NCI-H2196 treated with DMSO at 0.1 percent for 48 hours (cell line): Measurements from ENCODE around the gene NT5DC2.

Source experiments
- DNase-seq: peaks from one replicate; lab custom pipeline; 2025; ENCODE audit not compliant: unreplicated experiment; lab: John Stamatoyannopoulos, UW

Gene NT5DC2

DNA sequence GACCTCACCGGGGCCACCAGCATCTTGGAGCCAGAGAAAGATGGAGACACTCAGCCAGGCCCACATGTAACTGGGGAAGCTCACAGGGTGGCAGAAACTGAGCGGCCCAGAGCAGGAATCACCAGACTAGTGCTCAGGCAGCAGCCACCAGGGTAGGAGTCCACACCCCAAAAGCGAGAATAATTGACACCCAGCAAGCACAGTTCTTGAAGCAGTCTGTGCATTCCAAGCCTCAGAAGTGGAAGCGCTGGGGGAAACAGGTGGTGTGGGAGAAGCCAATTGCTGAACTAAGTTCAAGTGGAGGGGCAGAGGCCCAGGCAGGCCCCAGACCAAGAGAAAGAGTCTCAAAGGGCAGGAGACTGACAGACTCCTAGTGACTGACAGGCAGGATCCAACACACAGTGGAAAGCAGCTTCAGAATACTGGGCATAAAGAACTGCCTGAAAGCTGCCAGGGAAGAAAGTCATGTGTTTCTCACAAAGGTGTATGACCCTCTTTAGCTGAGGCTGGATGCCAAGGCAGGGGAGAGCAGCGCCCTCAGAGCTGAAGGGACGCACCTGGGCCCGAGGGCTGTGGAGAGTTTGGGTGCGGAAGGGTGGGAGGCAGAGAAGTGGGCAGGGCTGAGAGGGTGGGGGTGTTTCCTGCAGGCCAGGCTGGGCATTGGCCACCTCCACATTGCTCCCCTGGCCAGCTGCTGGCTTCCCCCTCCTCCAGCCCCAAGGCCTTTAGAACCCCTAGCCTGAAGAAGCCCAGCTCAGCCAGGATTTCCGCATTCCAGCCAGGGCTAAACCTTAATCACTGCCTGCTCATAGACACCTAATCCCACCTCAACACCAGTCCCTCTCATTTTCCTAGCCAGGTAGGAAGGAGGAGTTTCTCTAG lies 7.7 kb downstream of the NT5DC2 start:
- no peak for DNase-seq

DNA sequence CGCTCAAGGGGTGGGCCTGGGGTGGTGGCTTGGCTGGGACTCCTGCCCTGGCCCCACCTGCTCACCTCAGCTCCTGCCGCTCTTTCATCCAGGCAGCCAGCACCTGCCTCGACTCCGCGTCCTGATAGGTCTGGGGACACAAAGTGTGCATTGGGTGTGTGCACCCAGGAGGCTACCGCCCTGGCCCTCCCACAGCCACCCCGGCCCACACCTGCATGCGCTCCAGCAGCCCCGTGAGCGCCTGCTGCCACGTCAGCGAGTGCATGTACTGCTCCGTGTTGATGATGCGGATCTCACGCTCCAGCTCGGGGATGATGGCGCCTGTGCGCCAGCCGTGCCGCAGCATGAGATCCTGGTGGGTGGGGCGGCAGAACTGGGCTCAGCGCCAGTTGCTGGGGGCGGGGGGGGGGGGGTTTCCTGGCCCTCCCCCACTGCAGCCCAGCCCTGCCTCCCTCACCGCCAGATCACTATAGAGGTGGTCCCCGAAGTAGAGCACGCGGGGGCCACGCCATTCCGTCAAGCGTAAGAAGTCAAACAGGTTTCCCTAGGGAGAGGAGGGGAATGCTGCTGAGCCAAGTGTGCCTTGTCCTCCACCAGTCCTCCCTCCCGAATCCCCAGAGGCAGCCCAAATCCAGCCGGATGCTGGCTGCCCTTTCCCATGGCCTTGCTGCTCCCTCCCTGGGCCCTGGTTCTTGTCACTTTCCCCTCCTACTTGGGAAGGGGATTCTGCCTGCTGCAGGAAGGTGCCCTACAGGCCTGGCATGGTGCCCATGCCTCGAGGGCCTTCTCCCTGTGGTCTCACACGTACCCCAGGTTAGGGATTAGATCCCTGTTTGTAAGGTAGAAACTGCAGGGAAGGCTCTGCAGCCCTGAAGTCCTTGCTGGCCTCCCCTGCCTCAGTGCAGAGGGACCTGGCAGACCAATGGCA lies 8.6 kb downstream of the NT5DC2 start:
- DNase-seq, result no peak

DNA sequence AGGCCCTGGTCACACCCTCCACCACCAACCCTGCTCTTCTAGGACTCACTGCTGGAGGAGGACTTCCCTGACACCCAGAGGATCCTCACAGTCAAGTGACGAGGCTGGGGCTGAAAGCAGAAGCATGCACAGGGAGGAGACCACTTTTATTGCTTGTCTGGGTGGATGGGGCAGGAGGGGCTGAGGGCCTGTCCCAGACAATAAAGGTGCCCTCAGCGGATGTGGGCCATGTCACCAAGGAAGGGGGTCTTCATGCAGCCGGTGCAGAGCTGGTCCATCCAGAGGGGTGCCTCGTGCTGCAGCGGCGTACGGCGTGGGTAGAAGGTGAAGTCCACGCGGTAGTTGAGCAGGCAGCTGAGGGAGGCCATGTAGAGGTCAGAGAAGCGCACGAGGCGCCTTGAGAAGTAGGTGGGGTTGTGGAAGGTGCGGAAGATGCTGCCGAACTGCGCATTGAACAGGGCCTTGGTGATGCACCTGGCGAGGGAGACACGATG lies 9.4 kb downstream of the NT5DC2 start:
- DNase-seq, result no peak

DNA sequence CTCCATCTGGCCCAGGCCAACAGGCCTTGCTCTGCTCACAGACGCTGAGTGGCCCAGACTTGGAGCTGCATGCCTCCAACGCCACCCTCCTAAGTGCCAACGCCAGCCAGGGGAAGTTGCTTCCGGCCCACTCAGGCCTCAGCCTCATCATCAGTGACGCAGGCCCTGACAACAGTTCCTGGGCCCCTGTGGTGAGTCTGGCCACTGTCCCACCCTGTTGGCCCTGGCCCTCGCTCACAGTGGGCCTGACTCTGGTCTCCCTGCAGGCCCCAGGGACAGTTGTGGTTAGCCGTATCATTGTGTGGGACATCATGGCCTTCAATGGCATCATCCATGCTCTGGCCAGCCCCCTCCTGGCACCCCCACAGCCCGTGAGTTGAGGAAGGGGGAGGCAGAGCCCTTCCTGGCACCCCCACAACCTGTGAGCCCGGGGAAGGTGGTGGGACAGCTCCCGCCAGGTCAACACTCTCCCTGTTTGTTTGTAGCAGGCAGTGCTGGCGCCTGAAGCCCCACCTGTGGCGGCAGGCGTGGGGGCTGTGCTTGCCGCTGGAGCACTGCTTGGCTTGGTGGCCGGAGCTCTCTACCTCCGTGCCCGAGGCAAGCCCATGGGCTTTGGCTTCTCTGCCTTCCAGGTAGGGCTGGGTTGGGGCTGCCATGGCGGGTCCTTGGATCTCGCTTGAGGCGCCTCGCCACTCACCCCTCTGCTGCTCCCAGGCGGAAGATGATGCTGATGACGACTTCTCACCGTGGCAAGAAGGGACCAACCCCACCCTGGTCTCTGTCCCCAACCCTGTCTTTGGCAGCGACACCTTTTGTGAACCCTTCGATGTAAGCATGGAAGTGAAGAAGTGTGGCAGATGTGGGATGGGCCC lies 10.0 kb downstream of the NT5DC2 start:
- no peak for DNase-seq

DNA sequence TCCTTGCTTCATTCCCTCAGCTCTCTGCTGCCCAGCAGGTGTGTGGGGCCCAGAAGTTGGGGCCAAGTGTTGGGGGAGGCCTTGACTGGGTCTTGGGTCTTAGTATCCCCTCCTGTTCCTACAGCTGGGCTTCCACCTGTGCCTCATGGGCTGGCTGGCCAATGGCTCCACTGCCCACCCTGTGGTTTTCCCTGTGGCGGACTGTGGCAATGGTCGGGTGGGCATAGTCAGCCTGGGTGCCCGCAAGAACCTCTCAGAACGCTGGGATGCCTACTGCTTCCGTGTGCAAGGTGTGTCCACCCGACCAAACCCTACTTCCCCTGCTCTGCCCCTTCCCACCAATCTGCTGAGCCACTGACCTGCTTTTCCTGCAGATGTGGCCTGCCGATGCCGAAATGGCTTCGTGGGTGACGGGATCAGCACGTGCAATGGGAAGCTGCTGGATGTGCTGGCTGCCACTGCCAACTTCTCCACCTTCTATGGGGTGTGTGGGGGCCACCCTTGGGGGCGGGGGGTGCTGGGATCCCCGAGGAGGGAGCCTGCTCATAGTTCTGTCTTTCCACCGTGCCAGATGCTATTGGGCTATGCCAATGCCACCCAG lies 10.9 kb downstream of the NT5DC2 start:
- DNase-seq, result no peak

DNA sequence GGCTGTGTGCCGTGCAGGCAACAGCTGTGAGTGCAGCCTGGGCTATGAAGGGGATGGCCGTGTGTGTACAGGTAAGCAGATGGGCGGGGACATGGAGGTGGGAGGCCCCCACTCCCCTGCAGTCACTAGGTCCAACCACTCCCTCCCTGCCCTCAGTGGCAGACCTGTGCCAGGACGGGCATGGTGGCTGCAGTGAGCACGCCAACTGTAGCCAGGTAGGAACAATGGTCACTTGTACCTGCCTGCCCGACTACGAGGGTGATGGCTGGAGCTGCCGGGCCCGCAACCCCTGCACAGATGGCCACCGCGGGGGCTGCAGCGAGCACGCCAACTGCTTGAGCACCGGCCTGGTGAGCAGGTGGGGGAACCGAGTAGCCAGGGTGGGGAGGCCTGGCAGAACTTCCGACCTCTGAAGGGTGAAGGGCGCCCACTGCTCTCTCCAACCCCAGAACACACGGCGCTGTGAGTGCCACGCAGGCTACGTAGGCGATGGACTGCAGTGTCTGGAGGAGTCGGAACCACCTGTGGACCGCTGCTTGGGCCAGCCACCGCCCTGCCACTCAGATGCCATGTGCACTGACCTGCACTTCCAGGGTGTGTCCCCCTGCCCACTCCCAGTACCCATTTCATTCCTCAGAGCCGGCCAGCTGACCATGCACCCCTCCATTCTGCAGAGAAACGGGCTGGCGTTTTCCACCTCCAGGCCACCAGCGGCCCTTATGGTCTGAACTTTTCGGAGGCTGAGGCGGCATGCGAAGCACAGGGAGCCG lies 11.6 kb downstream of the NT5DC2 start:
- DNase-seq, result no peak

DNA sequence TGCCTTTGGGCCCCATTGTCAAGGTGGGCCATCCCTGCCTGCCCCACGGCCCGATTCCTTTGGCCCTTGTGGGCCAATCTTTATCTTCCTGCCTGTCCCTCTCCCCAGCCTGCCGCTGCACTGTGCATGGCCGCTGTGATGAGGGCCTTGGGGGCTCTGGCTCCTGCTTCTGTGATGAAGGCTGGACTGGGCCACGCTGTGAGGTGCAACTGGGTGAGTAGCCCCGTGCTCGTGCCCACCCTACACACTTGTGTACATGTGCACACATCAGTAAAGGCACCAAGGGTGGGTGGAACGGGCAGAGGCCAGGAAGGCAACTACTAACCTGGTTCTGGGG lies 12.2 kb downstream of the NT5DC2 start:
- no peak for DNase-seq

DNA sequence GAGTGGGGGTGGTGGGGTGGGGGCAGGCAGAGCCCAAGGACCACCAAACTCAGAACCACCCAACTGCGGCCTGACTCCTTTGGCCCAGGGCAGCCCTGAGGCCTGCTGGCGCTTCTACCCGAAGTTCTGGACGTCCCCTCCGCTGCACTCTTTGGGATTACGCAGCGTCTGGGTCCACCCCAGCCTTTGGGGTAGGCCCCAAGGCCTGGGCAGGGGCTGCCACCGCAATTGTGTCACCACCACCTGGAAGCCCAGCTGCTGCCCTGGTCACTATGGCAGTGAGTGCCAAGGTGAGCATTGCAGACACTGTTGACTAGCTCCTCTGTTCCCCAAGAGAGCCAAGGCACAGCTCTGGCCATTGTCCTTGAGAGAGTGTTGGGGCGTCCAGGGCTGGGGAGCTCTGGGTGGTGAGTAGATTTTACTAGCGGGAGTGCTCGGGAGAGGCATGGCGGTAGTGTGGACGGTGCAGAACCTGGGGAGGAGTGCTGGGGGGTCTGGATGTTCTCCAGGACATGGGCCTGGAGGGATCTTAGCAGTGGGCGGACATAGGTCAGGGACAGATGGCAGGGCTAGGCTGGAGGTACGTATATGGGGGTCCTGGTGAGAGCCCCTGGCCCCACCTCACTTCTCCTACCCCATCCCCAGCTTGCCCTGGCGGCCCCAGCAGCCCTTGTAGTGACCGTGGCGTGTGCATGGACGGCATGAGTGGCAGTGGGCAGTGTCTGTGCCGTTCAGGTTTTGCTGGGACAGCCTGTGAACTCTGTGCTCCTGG lies 12.8 kb downstream of the NT5DC2 start:
- DNase-seq, result no peak

DNA sequence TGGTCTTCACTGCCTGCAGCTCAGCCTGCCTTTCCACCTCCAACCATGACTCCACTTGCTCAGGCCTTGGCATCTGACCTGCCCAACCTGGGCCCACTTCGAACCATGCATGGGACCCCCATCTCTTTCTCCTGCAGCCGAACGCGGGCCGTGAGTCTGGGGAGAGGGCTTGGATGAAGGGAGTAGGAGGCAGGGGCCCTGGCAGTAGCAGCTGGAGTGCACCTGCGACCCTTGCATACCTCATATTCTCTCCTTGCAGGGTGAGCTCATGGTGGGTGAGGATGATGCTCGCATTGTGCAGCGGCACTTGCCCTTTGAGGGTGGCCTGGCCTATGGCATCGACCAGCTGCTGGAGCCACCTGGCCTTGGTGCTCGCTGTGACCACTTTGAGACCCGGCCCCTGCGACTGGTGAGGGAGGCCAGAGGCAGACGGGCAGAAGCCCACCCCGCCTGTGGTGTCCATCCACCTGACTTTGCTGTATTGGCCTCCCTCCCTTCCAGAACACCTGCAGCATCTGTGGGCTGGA lies 13.5 kb downstream of the NT5DC2 start:
- no peak for DNase-seq

DNA sequence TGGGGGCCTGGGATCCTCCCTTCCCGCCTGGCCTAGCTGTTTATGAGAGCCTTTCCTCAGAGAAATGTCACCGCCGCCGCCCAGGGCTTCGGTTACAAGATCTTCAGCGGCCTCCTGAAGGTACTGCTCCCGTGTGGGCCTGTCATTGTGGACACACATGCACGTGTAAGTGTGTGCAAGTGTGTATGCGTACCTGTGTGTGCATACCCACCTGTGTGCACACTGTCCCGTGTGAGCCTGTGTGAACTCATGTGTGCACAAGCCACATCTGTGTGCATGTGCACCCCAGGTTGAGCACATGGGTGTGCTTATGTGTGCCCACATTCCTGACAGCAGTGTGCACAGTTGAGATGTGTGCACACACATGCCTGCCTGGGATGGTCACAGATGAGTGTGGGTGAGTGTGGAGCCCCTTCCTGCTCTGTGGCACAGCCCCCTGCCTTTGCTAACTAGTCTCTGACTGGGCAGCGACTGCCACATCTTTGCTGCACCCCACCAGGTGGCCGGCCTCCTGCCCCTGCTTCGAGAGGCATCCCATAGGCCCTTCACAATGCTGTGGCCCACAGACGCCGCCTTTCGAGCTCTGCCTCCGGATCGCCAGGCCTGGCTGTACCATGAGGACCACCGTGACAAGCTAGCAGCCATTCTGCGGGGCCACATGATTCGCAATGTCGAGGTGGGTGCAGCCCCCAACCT lies 14.1 kb downstream of the NT5DC2 start:
- no peak for DNase-seq

DNA sequence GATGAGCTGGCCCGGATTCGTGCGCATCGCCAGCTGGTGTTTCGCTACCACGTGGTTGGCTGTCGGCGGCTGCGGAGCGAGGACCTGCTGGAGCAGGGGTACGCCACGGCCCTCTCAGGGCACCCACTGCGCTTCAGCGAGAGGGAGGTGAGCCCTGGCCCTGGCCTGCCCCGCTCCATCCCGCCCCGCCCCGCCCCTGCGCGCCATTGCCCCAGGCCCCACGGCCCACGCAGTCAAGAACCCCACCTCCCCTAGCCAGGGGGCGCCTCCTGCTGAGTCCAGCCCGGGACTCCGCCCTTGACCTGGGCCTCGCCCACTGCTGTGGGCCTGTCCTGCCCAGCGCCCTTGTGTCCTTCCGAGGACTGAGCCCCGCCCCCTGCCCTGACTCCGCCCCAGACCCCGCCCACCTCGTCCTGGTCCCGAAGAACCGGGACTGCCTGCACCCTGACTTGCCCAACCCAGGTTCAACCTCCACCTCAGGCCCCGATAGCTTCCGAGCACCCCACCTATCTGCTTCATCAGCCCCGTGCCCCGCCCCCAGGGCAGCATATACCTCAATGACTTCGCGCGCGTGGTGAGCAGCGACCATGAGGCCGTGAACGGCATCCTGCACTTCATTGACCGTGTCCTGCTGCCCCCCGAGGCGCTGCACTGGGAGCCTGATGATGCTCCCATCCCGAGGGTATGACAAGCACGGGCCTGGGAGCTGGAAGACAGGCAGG lies 14.8 kb downstream of the NT5DC2 start:
- no peak for DNase-seq

DNA sequence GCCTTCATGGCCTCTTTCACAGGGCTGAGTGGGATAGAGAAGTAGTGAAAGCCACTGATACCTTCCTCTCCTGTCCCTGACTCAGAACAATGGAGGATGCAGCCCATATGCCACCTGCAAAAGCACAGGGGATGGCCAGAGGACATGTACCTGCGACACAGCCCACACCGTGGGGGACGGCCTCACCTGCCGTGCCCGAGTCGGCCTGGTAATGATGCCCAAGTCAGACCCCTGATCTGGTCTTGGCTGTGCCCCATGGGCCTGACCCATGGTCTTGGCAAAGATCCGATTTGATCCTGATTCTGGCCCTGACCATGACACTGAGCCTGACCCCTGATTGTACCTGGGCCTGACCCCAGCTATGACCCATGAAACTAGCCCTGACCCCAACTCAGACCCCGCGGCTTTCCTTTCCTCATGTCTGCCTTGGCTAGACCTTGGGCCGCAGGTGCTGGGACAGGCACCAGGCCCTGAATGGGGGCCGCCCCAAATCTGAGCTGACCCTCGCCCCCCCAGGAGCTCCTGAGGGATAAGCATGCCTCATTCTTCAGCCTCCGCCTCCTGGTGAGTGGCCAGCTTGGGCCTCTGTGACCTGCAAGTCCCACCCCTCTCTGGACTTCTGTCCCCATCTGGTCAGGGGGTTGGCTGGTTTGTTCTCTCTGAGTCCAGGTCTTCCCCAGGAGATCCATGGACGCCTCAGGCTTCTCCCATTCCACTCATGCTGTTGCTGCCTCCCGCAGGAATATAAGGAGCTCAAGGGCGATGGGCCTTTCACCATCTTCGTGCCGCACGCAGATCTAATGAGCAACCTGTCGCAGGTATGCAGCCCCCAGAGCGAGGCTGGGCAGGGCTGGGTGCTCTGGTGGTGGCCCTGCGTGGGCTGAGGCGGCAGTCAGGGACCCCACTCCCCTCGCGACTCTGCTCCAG lies 15.6 kb downstream of the NT5DC2 start:
- DNase-seq, result no peak

DNA sequence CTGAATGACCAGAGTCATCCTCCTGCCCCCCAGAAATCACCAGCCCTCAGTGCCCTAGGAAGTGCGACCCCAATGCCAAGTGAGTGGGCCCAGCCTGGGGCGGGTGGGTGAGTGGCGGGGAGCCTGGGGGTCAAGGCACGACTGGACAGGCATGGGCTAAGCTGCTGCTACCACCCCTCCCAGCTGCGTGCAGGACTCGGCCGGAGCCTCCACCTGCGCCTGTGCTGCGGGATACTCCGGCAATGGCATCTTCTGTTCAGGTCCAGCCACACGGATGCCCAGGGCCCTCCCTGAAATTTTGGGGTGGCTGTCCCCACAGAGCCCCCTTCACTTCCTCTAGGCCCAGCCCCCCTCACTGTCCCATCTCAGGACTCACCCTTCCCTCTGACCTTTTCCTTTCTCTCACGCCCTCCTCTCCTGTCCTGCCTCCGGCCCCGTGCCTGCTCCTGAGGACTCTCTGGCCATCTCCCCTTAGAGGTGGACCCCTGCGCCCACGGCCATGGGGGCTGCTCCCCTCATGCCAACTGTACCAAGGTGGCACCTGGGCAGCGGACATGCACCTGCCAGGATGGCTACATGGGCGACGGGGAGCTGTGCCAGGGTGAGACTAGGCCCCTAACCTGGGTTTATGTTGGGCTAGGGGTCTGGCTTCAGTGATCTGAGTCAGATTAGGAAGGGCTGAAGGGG lies 17.0 kb downstream of the NT5DC2 start:
- no peak for DNase-seq

DNA sequence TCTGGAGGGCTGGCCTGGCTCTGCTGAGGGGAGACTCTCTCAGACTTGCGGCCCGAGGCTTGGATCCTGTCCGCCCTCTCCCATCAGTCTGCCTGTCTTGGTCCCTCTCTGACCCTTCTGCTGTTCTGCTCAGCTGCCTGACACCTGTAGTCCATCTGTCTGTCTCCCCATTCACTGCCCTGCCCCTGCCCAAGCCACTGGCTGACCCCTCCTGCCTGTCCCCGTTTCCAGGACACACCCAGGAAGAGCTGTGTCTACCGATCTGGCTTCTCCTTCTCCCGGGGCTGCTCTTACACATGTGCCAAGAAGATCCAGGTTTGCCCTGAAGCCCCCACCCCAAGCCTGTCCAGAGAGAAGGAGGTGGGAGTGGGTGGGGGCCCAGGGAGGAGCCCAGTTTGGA lies 18.5 kb downstream of the NT5DC2 start:
- no peak for DNase-seq

DNA sequence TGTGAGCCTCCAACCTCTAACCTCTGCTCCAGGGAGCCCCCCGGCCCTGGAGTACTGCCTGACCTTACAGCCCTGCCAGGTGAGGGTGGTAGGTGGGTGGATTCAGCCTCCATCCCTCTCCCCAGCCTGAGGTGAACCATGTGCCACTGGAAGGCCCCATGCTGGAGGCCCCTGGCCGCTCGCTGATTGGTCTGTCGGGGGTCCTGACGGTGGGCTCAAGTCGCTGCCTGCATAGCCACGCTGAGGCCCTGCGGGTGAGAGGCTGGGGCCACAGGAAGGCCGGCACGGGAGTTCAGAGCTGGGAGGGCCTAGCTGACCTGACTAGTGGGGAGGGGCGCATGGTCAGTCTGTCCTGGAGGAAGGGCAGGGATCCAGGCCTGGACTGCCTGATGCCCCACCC lies 19.1 kb downstream of the NT5DC2 start:
- DNase-seq, result no peak

DNA sequence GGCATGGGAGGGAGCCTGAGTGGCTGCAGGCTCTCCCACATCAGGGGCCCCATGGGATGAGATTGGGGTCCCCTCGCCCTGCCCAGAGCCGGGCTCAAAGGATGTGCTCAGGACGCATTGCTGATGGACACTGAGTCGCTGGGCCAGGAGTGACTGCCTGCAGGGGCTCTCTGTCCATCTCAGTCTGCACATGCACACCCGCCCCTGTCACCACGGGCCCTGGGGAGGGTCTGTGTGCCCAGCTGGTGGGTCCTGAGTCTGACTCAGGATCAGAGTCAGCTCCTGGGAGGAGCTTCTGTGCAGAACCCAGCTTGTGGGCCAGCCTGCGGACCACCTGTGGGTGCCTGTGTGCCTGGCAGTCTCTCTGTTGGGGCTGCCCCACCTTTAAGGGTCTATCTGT lies 20.4 kb downstream of the NT5DC2 start:
- DNase-seq, result no peak
